GM23338 (cell line): ENCODE data around the gene KCNA2. TPM values are rescaled to one million over a fixed set of nuclear protein-coding genes. Genes with fewer than 3 reads are reported as not detected.
A peak's percentile ranks its signal among the peaks of the same experiment; 100 is the strongest.

Experiments
- ATAC-seq: fragments of 200-7000 bp; cut with Tn5 transposase; 3 replicates; pipeline ENCODE4 v1.9.1; 2020
- DNase-seq: peaks from one replicate; pipeline ENCODE4 v3.0.0-alpha.2; 2015; ENCODE audit warnings: low spot score
- H2AFZ ChIP-seq: fragments of 200-600 bp; sonication (generic); 2 replicates; pipeline ENCODE4 v1.8.0; 2016; ENCODE audit warnings: antibody characterized with exemption, mild to moderate bottlenecking, moderate library complexity
- H3F3A ChIP-seq: fragments of 200-600 bp; sonication (generic); replicated peaks from 2 replicates; pipeline ENCODE4 v1.8.0; 2017; ENCODE audit warnings: antibody characterized with exemption, mixed run types, low read depth
- H3K27ac ChIP-seq: fragments of 200-600 bp; sonication (generic); 2 replicates; pipeline ENCODE4 v1.6.1; 2016; ENCODE audit warnings: low read depth
- H3K27me3 ChIP-seq: fragments of 200-600 bp; sonication (generic); 2 replicates; pipeline ENCODE4 v1.8.0; 2016; ENCODE audit warnings: mild to moderate bottlenecking, mixed run types, moderate library complexity; ENCODE audit not compliant: insufficient read depth
- H3K36me3 ChIP-seq: fragments of 200-600 bp; sonication (generic); 2 replicates; pipeline ENCODE4 v1.8.0; 2016; ENCODE audit warnings: mild to moderate bottlenecking; ENCODE audit not compliant: insufficient read depth
- H3K4me1 ChIP-seq: fragments of 200-600 bp; sonication (generic); 2 replicates; pipeline ENCODE4 v1.8.0; 2016; ENCODE audit warnings: mild to moderate bottlenecking, moderate library complexity; ENCODE audit not compliant: insufficient read depth
- H3K4me2 ChIP-seq: fragments of 200-600 bp; sonication (generic); 2 replicates; pipeline ENCODE4 v1.7.1; 2017; ENCODE audit warnings: mixed run types
- H3K4me3 ChIP-seq: fragments of 200-600 bp; sonication (generic); 2 replicates; pipeline ENCODE4 v1.6.1; 2016; ENCODE audit warnings: mixed run types
- H3K79me2 ChIP-seq: fragments of 200-600 bp; sonication (generic); replicated peaks from 2 replicates; pipeline ENCODE4 v1.8.0; 2017; ENCODE audit warnings: mild to moderate bottlenecking; ENCODE audit not compliant: insufficient read depth
- H3K9me2 ChIP-seq: fragments of 200-600 bp; sonication (generic); 2 replicates; pipeline ENCODE4 v1.8.0; 2017; ENCODE audit not compliant: insufficient read depth
- H4K20me1 ChIP-seq: fragments of 200-600 bp; sonication (generic); replicated peaks from 2 replicates; pipeline ENCODE4 v1.8.0; 2017; ENCODE audit warnings: mild to moderate bottlenecking; ENCODE audit not compliant: insufficient read depth
- H3K27ac Mint-ChIP-seq: 2 replicates; pipeline ENCODE4 v1.8.0; 2020; ENCODE audit warnings: inconsistent platforms, mild to moderate bottlenecking, moderate library complexity, mixed read lengths
- H3K27me3 Mint-ChIP-seq: 3 replicates; pipeline ENCODE4 v1.8.0; 2022; ENCODE audit warnings: low read depth, mild to moderate bottlenecking, moderate library complexity, mixed read lengths, inconsistent platforms; ENCODE audit not compliant: insufficient read depth, poor library complexity
- H3K36me3 Mint-ChIP-seq: 3 replicates; pipeline ENCODE4 v1.8.0; 2021; ENCODE audit warnings: low read depth, mild to moderate bottlenecking, inconsistent platforms, moderate library complexity, mixed read lengths
- H3K4me1 Mint-ChIP-seq: 3 replicates; pipeline ENCODE4 v1.8.0; 2020; ENCODE audit warnings: mild to moderate bottlenecking, inconsistent platforms, mixed read lengths
- H3K4me3 Mint-ChIP-seq: 3 replicates; pipeline ENCODE4 v1.8.0; 2021; ENCODE audit warnings: moderate library complexity, mild to moderate bottlenecking, inconsistent platforms, mixed read lengths
- H3K9me3 Mint-ChIP-seq: 3 replicates; pipeline ENCODE4 v1.8.0; 2020; ENCODE audit warnings: moderate library complexity, mild to moderate bottlenecking, inconsistent platforms, mixed read lengths
- EZH2 ChIP-seq: fragments of 200-600 bp; sonication (generic); IDR thresholded peaks from one replicate; pipeline ENCODE4 v1.8.0; 2017; ENCODE audit warnings: antibody characterized with exemption, mild to moderate bottlenecking, low read depth; ENCODE audit not compliant: unreplicated experiment
- EZH2phosphoT487 ChIP-seq: fragments of 200-600 bp; sonication (generic); IDR thresholded peaks from one replicate; pipeline ENCODE4 v1.8.1; 2018; ENCODE audit warnings: antibody characterized with exemption; ENCODE audit not compliant: unreplicated experiment
- JUNB ChIP-seq: IDR thresholded peaks from one replicate; pipeline ENCODE4 v1.6.1; 2016; ENCODE audit warnings: antibody characterized with exemption; ENCODE audit not compliant: unreplicated experiment
- STAT1 ChIP-seq: IDR thresholded peaks from one replicate; pipeline ENCODE4 v1.6.1; 2016; ENCODE audit warnings: antibody characterized with exemption; ENCODE audit not compliant: unreplicated experiment
- ZNF114 ChIP-seq: fragments of 250-450 bp; sonication (Bioruptor Pico); IDR thresholded peaks from 2 replicates; pipeline ENCODE4 v1.5.0; 2020; ENCODE audit warnings: mild to moderate bottlenecking, moderate library complexity
- ZNF331 ChIP-seq: fragments of 250-450 bp; sonication (Bioruptor Pico); IDR thresholded peaks from 2 replicates; pipeline ENCODE4 v1.5.0; 2020; ENCODE audit warnings: low read depth, mild to moderate bottlenecking, moderate library complexity
- long read RNA-seq: library from polyadenylated mRNA; unstranded; transcript quantifications from one replicate; pipeline ENCODE4 v2.0.0, GENCODE V29; 2020; ENCODE audit not compliant: unreplicated experiment
- polyA plus RNA-seq: library from polyadenylated mRNA; unstranded; fragments of >200 nt; fragmentation: Nextera tagmentation; extraction: Ambion mirVana; gene quantifications from 2 replicates; pipeline ENCODE4 v1.2.1, GENCODE V29; 2016
- total RNA-seq: library from RNA; depleted of rRNA; stranded (reverse); fragments of >200 nt; shearing (Covaris generic); gene quantifications from 2 replicates; pipeline ENCODE4 v1.2.3, GENCODE V29; 2014; rRNA removed
- TF ChIP-seq, protein P1 (sequence below), 2 experiments: fragments of 200-600 bp in 1 of 2; sonication (generic) in 1 of 2; conservative IDR thresholded peaks; 2 replicates each; pipeline versions ENCODE4 v1.5.1 to v1.6.1; 2016 to 2017; ENCODE audit warnings: antibody characterized with exemption in 2 of 2, low read depth in 2 of 2, mild to moderate bottlenecking in 2 of 2, moderate library complexity in 1 of 2
- TF ChIP-seq, protein P2 (sequence below): fragments of 250-450 bp; sonication (Bioruptor Pico); IDR thresholded peaks from 2 replicates; pipeline ENCODE4 v1.5.0; 2020; ENCODE audit warnings: mild to moderate bottlenecking, moderate library complexity
- TF ChIP-seq, protein P3 (sequence below): IDR thresholded peaks from one replicate; pipeline ENCODE4 v1.6.1; 2018; ENCODE audit warnings: antibody characterized with exemption; ENCODE audit not compliant: unreplicated experiment

KCNA2 gene
- total RNA-seq: 0.97 and 1.5 TPM in 2 replicates
- 0.11 and 0.17 TPM in 2 replicates for polyA plus RNA-seq
- long read RNA-seq: 0 reads

DNA sequence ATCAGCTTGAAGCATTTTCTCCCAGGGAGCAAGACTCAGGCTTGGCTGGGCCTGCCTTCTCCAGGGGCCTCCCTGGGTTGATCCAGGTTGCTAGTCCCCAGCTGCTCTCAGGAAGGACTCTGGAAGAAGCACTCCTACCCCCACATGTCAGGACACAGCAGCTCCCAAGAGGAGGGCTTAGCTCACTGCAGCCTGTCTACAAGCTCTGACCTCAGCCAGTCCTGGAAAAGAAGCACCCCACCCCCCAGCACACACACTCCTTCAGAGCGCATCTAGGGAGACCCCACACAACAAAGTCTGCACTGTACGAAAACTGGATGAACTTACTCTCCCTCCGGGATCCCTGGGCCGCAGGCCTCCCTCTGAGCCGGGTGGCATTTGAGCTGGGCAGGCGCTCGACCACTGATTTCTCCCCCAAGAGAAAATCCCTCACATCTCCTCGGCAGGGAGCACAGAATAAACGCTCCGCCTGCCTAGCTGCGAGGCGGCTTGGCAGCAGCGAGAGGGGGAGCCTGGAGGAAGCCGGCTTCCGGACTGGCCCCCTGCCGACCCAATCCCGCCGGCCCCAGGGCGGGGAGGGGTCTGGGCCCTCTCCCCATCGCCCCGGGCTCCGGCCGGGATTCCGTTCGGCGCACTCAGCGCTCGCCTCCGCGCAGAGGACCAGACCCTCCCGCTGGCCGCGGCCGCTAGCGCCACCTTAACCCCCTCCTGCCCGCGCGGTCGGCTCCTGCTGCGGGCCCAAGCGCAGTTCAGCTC is at the start of gene KCNA2:
TSS of gene KCNA2 (minus strand) at position 458 of the 756 bp plus-strand sequence. CDS start 1,576 bp downstream, outside the sequence.
- H3K9me3 Mint-ChIP-seq: no peaks in the 10 kb centered on the region
- DNase-seq (peak; percentile 80), ATAC-seq (peak; percentile 78)
- Histone ChIP-seq H2AFZ (peak within 1 kb of the TSS; percentile 100), H3K79me2 (no peaks in the 10 kb centered on the region), H3K9me2 (no peaks in the 10 kb centered on the region), H3K4me2 (peak within 1 kb of the TSS; percentile 96), H4K20me1 (0 out of 2 replicates have a peak, but pooled peaks cover 3% of the 10 kb centered on the region), H3K4me3 (peak within 1 kb of the TSS; percentile 87), H3F3A (no peaks in the 10 kb centered on the region), H3K36me3 (no peaks in the 10 kb centered on the region), H3K27ac (no peak within 1 kb of the TSS), H3K4me1 (peaks cover 11% of the 10 kb centered on the region), H3K27me3 (peaks cover 81% of the 10 kb centered on the region)
- H3K4me1 Mint-ChIP-seq: peaks cover 17% of the 10 kb centered on the region
- H3K36me3 Mint-ChIP-seq: no peaks in the 10 kb centered on the region
- no peak within 1 kb of the TSS for H3K27ac Mint-ChIP-seq
- TF ChIP-seq, protein P1, sequence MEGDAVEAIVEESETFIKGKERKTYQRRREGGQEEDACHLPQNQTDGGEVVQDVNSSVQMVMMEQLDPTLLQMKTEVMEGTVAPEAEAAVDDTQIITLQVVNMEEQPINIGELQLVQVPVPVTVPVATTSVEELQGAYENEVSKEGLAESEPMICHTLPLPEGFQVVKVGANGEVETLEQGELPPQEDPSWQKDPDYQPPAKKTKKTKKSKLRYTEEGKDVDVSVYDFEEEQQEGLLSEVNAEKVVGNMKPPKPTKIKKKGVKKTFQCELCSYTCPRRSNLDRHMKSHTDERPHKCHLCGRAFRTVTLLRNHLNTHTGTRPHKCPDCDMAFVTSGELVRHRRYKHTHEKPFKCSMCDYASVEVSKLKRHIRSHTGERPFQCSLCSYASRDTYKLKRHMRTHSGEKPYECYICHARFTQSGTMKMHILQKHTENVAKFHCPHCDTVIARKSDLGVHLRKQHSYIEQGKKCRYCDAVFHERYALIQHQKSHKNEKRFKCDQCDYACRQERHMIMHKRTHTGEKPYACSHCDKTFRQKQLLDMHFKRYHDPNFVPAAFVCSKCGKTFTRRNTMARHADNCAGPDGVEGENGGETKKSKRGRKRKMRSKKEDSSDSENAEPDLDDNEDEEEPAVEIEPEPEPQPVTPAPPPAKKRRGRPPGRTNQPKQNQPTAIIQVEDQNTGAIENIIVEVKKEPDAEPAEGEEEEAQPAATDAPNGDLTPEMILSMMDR (conservative IDR thresholded peaks at IDR 0.05; ENCODE audit: low read depth in 2 of 2): 0 out of 4 replicates have a peak, but pooled peaks of 1 of the 2 experiments have one; percentile 1
- TF ChIP-seq STAT1 (no peak), EZH2 (no peak)
- H3K4me3 Mint-ChIP-seq: peak within 1 kb of the TSS; percentile 84
- H3K27me3 Mint-ChIP-seq: peaks cover 68% of the 10 kb centered on the region

DNA sequence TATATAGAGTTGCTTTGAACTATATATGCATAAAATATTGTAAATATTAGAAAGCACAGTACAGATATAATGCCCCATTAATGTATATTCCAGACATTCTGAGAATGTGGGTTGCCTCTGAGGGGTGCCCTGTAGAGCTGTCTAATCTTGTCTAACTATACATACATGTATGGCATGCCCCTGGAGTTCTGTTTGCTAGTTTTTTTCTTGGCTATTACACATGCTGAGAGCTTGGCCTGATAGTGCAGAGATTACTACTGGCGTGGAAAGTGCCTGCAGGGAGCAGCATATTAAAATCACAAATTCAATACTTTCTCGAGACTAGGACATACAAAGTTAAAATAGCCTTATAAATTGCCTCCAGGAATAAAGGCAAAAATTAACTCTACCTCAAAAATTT is 44.5 kb upstream of the KCNA2 start:
- Histone ChIP-seq H3K27me3 (no peaks in the 10 kb centered on the region), H4K20me1 (no peaks in the 10 kb centered on the region), H2AFZ (no peak overlapping the region), H3F3A (no peaks in the 10 kb centered on the region), H3K4me1 (no peaks in the 10 kb centered on the region), H3K79me2 (no peaks in the 10 kb centered on the region), H3K36me3 (no peaks in the 10 kb centered on the region), H3K4me3 (no peak overlapping the region), H3K4me2 (no peak overlapping the region), H3K27ac (no peak overlapping the region), H3K9me2 (no peaks in the 10 kb centered on the region)
- Mint-ChIP-seq H3K36me3 (no peaks in the 10 kb centered on the region), H3K9me3 (no peaks in the 10 kb centered on the region), H3K4me1 (peaks cover 5% of the 10 kb centered on the region; the same call in 2 of the 3 replicates), H3K27ac (no peak overlapping the region), H3K4me3 (no peak overlapping the region), H3K27me3 (no peaks in the 10 kb centered on the region)
- ATAC-seq: no peak
- DNase-seq: no peak
- TF ChIP-seq ZNF331 (CRISPR knock-in tag): no peak
- TF ChIP-seq JUNB: no peak
- TF ChIP-seq, protein P2, sequence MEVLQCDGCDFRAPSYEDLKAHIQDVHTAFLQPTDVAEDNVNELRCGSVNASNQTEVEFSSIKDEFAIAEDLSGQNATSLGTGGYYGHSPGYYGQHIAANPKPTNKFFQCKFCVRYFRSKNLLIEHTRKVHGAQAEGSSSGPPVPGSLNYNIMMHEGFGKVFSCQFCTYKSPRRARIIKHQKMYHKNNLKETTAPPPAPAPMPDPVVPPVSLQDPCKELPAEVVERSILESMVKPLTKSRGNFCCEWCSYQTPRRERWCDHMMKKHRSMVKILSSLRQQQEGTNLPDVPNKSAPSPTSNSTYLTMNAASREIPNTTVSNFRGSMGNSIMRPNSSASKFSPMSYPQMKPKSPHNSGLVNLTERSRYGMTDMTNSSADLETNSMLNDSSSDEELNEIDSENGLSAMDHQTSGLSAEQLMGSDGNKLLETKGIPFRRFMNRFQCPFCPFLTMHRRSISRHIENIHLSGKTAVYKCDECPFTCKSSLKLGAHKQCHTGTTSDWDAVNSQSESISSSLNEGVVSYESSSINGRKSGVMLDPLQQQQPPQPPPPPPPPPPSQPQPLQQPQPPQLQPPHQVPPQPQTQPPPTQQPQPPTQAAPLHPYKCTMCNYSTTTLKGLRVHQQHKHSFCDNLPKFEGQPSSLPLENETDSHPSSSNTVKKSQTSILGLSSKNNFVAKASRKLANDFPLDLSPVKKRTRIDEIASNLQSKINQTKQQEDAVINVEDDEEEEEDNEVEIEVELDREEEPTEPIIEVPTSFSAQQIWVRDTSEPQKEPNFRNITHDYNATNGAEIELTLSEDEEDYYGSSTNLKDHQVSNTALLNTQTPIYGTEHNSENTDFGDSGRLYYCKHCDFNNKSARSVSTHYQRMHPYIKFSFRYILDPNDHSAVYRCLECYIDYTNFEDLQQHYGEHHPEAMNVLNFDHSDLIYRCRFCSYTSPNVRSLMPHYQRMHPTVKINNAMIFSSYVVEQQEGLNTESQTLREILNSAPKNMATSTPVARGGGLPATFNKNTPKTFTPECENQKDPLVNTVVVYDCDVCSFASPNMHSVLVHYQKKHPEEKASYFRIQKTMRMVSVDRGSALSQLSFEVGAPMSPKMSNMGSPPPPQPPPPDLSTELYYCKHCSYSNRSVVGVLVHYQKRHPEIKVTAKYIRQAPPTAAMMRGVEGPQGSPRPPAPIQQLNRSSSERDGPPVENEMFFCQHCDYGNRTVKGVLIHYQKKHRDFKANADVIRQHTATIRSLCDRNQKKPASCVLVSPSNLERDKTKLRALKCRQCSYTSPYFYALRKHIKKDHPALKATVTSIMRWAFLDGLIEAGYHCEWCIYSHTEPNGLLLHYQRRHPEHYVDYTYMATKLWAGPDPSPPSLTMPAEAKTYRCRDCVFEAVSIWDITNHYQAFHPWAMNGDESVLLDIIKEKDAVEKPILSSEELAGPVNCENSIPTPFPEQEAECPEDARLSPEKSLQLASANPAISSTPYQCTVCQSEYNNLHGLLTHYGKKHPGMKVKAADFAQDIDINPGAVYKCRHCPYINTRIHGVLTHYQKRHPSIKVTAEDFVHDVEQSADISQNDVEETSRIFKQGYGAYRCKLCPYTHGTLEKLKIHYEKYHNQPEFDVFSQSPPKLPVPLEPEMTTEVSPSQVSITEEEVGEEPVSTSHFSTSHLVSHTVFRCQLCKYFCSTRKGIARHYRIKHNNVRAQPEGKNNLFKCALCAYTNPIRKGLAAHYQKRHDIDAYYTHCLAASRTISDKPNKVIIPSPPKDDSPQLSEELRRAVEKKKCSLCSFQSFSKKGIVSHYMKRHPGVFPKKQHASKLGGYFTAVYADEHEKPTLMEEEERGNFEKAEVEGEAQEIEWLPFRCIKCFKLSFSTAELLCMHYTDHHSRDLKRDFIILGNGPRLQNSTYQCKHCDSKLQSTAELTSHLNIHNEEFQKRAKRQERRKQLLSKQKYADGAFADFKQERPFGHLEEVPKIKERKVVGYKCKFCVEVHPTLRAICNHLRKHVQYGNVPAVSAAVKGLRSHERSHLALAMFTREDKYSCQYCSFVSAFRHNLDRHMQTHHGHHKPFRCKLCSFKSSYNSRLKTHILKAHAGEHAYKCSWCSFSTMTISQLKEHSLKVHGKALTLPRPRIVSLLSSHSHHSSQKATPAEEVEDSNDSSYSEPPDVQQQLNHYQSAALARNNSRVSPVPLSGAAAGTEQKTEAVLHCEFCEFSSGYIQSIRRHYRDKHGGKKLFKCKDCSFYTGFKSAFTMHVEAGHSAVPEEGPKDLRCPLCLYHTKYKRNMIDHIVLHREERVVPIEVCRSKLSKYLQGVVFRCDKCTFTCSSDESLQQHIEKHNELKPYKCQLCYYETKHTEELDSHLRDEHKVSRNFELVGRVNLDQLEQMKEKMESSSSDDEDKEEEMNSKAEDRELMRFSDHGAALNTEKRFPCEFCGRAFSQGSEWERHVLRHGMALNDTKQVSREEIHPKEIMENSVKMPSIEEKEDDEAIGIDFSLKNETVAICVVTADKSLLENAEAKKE (CRISPR knock-in tag): no peak
- TF ChIP-seq EZH2phosphoT487: no peak
- TF ChIP-seq ZNF114 (CRISPR knock-in tag): no peak
- TF ChIP-seq, protein P3, sequence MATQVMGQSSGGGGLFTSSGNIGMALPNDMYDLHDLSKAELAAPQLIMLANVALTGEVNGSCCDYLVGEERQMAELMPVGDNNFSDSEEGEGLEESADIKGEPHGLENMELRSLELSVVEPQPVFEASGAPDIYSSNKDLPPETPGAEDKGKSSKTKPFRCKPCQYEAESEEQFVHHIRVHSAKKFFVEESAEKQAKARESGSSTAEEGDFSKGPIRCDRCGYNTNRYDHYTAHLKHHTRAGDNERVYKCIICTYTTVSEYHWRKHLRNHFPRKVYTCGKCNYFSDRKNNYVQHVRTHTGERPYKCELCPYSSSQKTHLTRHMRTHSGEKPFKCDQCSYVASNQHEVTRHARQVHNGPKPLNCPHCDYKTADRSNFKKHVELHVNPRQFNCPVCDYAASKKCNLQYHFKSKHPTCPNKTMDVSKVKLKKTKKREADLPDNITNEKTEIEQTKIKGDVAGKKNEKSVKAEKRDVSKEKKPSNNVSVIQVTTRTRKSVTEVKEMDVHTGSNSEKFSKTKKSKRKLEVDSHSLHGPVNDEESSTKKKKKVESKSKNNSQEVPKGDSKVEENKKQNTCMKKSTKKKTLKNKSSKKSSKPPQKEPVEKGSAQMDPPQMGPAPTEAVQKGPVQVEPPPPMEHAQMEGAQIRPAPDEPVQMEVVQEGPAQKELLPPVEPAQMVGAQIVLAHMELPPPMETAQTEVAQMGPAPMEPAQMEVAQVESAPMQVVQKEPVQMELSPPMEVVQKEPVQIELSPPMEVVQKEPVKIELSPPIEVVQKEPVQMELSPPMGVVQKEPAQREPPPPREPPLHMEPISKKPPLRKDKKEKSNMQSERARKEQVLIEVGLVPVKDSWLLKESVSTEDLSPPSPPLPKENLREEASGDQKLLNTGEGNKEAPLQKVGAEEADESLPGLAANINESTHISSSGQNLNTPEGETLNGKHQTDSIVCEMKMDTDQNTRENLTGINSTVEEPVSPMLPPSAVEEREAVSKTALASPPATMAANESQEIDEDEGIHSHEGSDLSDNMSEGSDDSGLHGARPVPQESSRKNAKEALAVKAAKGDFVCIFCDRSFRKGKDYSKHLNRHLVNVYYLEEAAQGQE: no peak
- no peak for TF ChIP-seq STAT1
